HEK293T (cell line): ENCODE measurements around the gene SMIM29.

Experiments
- CTCF ChIA-PET: fragments of 350-600 bp; formaldehyde crosslinking; extraction: SDS; loops from one replicate; lab custom pipeline; 2021; ENCODE audit warnings: antibody characterized with exemption, inconsistent platforms; lab: Yijun Ruan, JAX
- POLR2A ChIA-PET: fragments of 350-600 bp; formaldehyde crosslinking; extraction: SDS; loops from one replicate; lab custom pipeline; 2020; ENCODE audit warnings: antibody characterized with exemption, inconsistent platforms; lab: Yijun Ruan, JAX
- DNase-seq: peaks from one replicate; pipeline ENCODE4 v3.0.0; 2012; ENCODE audit warnings: mixed read lengths; ENCODE audit errors: extremely low spot score
- ARNT ChIP-seq: fragments of 450-650 bp; IDR thresholded peaks from 2 replicates; pipeline ENCODE4 v1.6.1; 2017; ENCODE audit warnings: mild to moderate bottlenecking
- BHLHE40 ChIP-seq: fragments of 450-650 bp; IDR thresholded peaks from 2 replicates; pipeline ENCODE4 v1.6.1; 2016; ENCODE audit warnings: mild to moderate bottlenecking, moderate library complexity, borderline replicate concordance
- CTBP1 ChIP-seq: fragments of 450-650 bp; IDR thresholded peaks from 2 replicates; pipeline ENCODE4 v1.6.1; 2016; ENCODE audit warnings: borderline replicate concordance
- ELF4 ChIP-seq: fragments of 450-650 bp; IDR thresholded peaks from 2 replicates; pipeline ENCODE4 v1.6.1; 2017; ENCODE audit warnings: antibody characterized with exemption
- FOXA1 ChIP-seq: fragments of 450-650 bp; IDR thresholded peaks from 2 replicates; pipeline ENCODE4 v1.6.1; 2016; ENCODE audit warnings: mild to moderate bottlenecking
- FOXK2 ChIP-seq: fragments of 450-650 bp; IDR thresholded peaks from 2 replicates; pipeline ENCODE4 v1.6.1; 2016; ENCODE audit warnings: mild to moderate bottlenecking
- FOXM1 ChIP-seq: fragments of 450-650 bp; IDR thresholded peaks from 2 replicates; pipeline ENCODE4 v1.6.1; 2017; ENCODE audit warnings: mild to moderate bottlenecking, borderline replicate concordance
- HDGF ChIP-seq: fragments of 450-650 bp; IDR thresholded peaks from 2 replicates; pipeline ENCODE4 v1.6.1; 2017; ENCODE audit warnings: antibody characterized with exemption, borderline replicate concordance
- L3MBTL2 ChIP-seq: fragments of 450-650 bp; conservative IDR thresholded peaks from 2 replicates; pipeline ENCODE4 v1.6.1; 2016; ENCODE audit warnings: mild to moderate bottlenecking
- LEF1 ChIP-seq: fragments of 450-650 bp; IDR thresholded peaks from 2 replicates; pipeline ENCODE4 v1.6.1; 2017; ENCODE audit warnings: mild to moderate bottlenecking, borderline replicate concordance
- NFRKB ChIP-seq: fragments of 450-650 bp; IDR thresholded peaks from 2 replicates; pipeline ENCODE4 v1.6.1; 2016; ENCODE audit warnings: mild to moderate bottlenecking, moderate library complexity
- SP1 ChIP-seq: fragments of 450-650 bp; IDR thresholded peaks from 2 replicates; pipeline ENCODE4 v1.6.1; 2017
- SUZ12 ChIP-seq: fragments of 450-650 bp; IDR thresholded peaks from 2 replicates; pipeline ENCODE4 v1.6.1; 2016; ENCODE audit warnings: mild to moderate bottlenecking
- TARDBP ChIP-seq: fragments of 450-650 bp; IDR thresholded peaks from 2 replicates; pipeline ENCODE4 v1.6.1; 2016
- ZNF384 ChIP-seq: fragments of 450-650 bp; IDR thresholded peaks from 2 replicates; pipeline ENCODE4 v1.6.1; 2016
- TF ChIP-seq, protein P1 (sequence below): fragments of 450-650 bp; IDR thresholded peaks from 2 replicates; pipeline ENCODE4 v1.6.1; 2016

Gene SMIM29

DNA sequence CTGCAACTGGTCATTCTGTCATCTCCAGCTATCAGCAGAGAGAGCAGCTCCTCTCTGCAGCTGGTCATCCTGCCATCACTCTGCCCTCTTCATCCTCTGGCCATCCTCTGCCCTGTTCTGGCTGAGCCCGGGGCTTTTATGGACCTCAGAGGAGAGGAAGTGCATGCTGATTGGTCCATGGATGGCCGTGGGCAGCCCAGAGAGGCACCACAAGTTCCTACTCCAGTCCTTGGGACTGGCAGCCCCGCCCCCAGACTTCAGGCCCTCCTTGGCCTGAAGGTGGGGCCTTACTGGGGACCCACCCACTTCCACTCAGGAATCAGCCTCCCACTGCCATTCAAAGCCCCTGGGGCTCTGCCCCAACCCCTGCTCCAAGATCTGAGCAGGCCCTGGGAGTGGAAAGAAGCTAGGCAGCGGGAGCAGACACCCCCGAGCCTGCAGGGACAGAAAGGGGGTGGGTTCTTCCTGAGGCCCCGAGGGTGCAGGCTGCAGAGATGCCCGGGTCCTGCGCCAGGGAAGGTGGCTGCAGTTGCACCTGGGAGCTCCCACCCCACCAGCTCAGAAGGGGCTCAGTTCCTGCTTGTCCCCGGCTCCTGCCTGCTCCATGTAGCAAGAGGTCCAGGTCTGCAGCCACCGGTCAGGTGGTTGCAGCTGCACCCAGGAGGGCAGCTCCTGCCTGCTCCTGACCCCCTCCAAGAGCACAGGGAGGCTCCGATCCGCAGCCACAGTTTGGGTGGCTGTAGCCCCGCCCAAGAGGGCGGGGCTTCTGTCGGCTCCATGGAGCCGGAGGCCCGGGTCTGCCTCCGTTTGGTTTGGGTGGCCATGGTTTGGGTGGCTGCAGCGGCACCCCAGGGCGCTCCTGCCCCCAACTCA lies 46.2 kb downstream of the SMIM29 start:
- ChIA-PET POLR2A (interaction anchor here (1.5 kb wide), 1 partner anchor 21 kb away, joined by 6 read pairs; no protein-coding TSS in a partner anchor), CTCF (no interaction called here)
- TF ChIP-seq ZNF384 (no peak), CTBP1 (no peak), ELF4 (no peak), ARNT (no peak), FOXK2 (no peak), HDGF (no peak), BHLHE40 (no peak), SUZ12 (no peak), TARDBP (no peak), L3MBTL2 (no peak), NFRKB (no peak), FOXA1 (no peak), LEF1 (no peak), SP1 (no peak), FOXM1 (no peak)
- TF ChIP-seq, protein P1, sequence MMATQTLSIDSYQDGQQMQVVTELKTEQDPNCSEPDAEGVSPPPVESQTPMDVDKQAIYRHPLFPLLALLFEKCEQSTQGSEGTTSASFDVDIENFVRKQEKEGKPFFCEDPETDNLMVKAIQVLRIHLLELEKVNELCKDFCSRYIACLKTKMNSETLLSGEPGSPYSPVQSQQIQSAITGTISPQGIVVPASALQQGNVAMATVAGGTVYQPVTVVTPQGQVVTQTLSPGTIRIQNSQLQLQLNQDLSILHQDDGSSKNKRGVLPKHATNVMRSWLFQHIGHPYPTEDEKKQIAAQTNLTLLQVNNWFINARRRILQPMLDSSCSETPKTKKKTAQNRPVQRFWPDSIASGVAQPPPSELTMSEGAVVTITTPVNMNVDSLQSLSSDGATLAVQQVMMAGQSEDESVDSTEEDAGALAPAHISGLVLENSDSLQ: no peak
- no peak for DNase-seq

GRCh38 chr6:34201455-34202107 lies 47.2 kb downstream of the SMIM29 start:
- ChIA-PET POLR2A (interaction anchor here (1.5 kb wide), 1 partner anchor 22 kb away, joined by 6 read pairs; no protein-coding TSS in a partner anchor), CTCF (no interaction called here)
- DNase-seq: no peak
- TF ChIP-seq, protein P1: no peak
- TF ChIP-seq ZNF384 (no peak), LEF1 (no peak), TARDBP (no peak), BHLHE40 (no peak), SUZ12 (no peak), NFRKB (no peak), FOXK2 (no peak), HDGF (no peak), FOXA1 (no peak), CTBP1 (no peak), L3MBTL2 (no peak), ARNT (no peak), FOXM1 (no peak), ELF4 (no peak)

- POLR2A ChIA-PET: no interaction called here
Observed at GRCh38 chr6:34200340-34200971, 48.4 kb downstream of the SMIM29 start.

GRCh38 chr6:34196833-34197195 lies 52.0 kb downstream of the SMIM29 start:
- DNase-seq: no peak
- CTCF ChIA-PET: interaction anchor here (1.0 to 2.0 kb wide), 5 partner anchors 8 to 218 kb away, joined by 3 to 10 read pairs (median 4); partner anchors contain the start of gene HMGA1
- no peak for TF ChIP-seq SUZ12
- no peak for TF ChIP-seq SP1
- POLR2A ChIA-PET: interaction anchor here (1.4 to 1.9 kb wide), 2 partner anchors 40 to 218 kb away, joined by 7 to 8 read pairs; partner anchors contain the start of gene HMGA1

More at GRCh38 chr6:34200340-34200971, 48.4 kb downstream of the SMIM29 start:
- CTCF ChIA-PET: no interaction called here
- no peak for DNase-seq
- no peak for TF ChIP-seq FOXK2
